Stimulated activated CD8-positive, alpha-beta memory T cell treated with anti-CD3 and anti-CD28 coated beads, Interleukin-12 subunit alpha, Interleukin-12 subunit beta, amount 100 ng/mL, for 24 hours (primary cell): ENCODE results near the gene SLC25A40.
"Not testable (repeated sequence)": the region's sequence is repeated elsewhere in the genome, so short reads cannot be mapped to it uniquely, and the experiment has no call there.

Source experiments
- DNase-seq: peaks from one replicate; pipeline ENCODE4 v3.0.0-alpha.2; 2020; ENCODE audit errors: extremely low read depth

SLC25A40 gene

DNA sequence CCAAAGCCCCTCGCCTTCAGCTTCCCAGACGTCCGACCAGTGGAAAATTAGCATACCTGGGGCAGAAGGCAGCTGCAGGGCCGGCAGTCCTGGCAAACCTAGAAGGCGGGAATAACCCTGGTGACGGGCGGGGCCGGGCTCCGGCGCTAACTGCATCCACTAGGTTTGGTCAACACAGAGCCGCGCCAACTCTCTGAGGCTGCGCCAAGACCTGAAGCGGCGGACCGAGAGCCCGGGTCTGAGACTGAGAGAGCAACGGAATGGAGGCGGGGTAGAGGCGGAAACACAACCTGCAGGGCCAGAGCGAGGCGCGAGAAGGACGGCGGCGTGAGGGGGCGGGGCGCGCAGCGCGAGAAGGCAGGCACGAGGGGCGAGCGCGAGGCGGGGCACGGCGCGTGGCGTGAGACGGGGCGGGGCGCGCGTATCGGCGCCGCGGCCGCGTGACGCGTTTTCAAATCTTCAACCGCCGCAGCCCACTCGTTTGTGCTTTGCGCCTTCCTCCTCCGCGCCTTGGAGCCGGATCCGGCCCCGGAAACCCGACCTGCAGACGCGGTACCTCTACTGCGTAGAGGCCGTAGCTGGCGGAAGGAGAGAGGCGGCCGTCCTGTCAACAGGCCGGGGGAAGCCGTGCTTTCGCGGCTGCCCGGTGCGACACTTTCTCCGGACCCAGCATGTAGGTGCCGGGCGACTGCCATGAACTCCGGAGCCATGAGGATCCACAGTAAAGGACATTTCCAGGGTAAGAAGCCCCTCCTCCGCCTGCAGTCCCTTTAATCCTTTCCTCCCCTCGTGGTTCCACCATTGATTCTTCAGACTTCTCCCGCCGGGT is at the start of gene SLC25A40, which contains the start of gene DBF4:
SLC25A40 (minus strand) TSS at position 321 of the 829 bp plus-strand sequence. CDS start 17,633 bp downstream, outside the sequence.
DBF4 (plus strand) TSS at position 454 of the 829 bp plus-strand sequence; CDS start at position 694, 240 bp downstream.
- DNase-seq = peak; percentile 91

DNA sequence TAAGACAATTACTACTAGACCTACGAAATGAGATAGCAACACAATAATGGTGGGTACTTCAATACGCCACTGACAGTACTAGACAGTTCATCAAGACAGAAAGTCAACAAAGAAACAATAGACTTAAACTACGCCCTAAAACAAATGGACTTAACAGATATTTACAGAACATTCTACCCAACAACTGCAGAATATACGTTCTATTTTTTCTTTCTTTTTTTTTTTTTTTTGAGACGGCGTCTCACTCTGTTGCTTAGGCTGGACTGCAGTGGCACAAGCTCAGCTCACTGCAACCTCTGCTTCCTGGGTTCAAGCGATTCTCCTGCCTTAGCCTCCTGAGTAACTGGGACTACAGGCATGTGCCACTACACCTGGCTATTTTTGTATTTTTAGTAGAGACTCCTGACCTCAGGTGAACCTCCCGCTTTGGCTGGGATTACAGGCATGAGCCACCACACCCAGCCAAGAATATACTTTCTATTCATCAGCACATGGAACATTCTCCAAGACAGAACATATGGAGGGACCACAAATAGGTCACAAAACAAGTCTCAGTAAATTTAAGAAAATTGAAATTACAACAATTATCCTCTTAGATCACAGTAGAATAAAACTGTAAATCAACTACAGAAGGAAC is 46.7 kb upstream of the SLC25A40 start:
- DNase-seq = not testable (repeated sequence)

DNA sequence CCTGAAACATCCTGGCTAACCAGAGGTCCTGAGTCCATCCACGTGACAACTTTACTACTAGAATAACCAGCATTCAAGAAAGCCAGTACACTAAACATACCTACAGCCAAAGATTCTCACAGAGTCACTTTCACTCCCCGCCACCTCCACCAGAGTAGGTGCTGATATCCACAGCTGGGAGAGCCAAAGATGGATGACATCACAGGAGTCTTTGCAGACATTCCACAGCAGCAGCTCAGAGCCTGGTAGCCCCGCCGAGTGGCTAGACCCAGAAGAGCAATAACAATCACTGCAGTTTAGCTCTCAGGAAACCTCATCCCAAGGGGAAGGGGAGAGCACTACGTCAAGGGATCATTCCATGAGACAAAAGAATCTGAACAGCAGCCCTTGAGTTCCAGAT is 44.4 kb upstream of the SLC25A40 start:
- DNase-seq = no peak

- DNase-seq = no peak
Measured at GRCh38 chr7:87919875-87920274, 43.7 kb upstream of the SLC25A40 start.

DNA sequence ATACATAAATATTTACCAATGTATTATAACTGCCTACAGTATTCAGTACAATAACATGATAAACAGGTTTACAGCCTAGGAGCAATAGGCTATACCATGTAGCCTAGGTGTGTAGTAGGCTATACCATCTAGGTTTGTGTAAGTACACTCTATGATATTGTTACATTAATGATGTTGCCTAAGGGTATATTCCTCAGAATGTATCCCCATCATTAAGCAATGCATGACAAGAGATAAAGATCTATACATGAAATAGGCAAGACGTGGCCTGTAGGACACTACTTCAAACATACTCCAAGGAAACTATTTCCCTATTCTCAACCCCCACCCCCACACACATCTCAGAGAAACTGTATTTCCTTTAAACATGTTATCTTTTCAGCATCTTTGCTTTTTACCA is 42.6 kb upstream of the SLC25A40 start:
- no peak for DNase-seq

- DNase-seq = no peak
Measured at GRCh38 chr7:87912121-87912520, 36.0 kb upstream of the SLC25A40 start.

DNA sequence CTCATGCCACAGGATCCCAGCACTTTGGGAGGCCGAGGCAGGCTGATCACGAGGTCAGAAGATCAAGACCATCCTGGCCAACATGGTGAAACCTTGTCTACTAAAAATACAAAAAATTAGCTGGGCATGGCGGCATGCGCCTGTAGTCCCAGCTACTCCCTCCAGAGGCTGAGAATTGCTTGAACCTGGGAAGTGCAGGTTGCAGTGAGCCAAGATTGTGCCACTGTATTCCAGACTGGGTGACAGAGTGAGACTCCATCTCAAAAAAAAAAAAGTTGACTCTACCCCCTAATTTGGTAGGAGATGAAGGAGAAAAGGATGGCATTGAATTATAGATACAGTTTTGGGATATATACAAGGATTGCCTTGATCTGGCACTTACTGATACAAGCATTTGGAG is 32.7 kb upstream of the SLC25A40 start:
- DNase-seq = not testable (repeated sequence)

DNA sequence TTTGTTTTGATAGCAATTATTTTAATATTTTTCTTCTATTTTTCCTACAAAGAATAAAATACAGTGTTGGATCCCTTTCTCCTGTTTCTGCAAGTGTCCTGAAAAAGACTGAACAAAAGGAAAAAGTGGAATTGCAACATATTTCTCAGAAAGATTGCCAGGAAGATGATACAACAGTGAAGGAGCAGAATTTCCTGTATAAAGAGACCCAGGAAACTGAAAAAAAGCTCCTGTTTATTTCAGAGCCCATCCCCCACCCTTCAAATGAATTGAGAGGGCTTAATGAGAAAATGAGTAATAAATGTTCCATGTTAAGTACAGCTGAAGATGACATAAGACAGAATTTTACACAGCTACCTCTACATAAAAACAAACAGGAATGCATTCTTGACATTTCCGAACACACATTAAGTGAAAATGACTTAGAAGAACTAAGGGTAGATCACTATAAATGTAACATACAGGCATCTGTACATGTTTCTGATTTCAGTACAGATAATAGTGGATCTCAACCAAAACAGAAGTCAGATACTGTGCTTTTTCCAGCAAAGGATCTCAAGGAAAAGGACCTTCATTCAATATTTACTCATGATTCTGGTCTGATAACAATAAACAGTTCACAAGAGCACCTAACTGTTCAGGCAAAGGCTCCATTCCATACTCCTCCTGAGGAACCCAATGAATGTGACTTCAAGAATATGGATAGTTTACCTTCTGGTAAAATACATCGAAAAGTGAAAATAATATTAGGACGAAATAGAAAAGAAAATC is 31.2 kb upstream of the SLC25A40 start:
- not testable (repeated sequence) for DNase-seq

DNA sequence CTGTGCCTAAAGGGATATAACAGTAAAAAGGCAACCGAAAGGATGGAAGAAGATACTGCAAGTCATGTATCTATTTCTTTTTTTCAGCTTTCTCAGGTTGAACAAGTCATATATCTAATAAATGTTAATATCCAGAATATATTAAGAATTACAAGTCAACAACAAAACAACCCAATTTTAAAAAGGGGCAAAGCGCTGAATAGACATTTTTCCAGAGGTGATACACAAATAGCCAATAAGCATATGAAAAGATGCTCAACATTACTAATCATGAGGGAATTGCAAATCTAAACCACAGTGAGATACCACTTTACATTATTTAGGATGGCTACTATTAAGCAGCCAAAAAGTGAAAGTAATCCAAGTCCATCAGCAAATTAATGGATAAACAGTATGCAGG is 23.1 kb upstream of the SLC25A40 start:
- DNase-seq = no peak

- DNase-seq = no peak
Measured at GRCh38 chr7:87895363-87895762, 19.2 kb upstream of the SLC25A40 start.

- no peak for DNase-seq
Measured at GRCh38 chr7:87886875-87887274, 10.7 kb upstream of the SLC25A40 start.

DNA sequence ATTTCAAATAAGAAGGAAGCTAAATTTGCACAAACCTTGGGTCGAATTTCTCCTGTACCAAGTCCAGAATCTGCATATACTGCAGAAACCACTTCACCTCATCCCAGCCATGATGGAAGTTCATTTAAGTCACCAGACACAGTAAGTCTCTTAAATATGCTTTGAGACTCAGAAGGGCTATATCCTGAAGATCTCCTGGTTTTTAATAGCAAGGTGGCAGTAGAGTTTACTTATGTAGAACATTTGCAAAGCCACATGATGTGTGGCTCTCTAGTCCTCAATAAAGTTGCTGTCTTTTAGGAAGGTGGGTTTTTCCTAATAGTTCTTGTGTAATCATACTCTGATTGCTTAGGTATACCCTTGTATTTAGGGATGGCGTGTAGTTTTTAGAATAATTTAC is 8.9 kb upstream of the SLC25A40 start:
- DNase-seq = no peak

GRCh38 chr7:87882151-87882937 is 6.2 kb upstream of the SLC25A40 start:
- DNase-seq = no peak

- no peak for DNase-seq
Measured at GRCh38 chr7:87878208-87878735, 2.1 kb upstream of the SLC25A40 start.

GRCh38 chr7:87877366-87878040 is 1.3 kb upstream of the SLC25A40 start:
- DNase-seq = no peak

GRCh38 chr7:87876869-87877234 is 692 bp upstream of the SLC25A40 start:
- DNase-seq = peak; percentile 17

GRCh38 chr7:87875151-87876039 is 765 bp downstream of the SLC25A40 start:
- no peak for DNase-seq

DNA sequence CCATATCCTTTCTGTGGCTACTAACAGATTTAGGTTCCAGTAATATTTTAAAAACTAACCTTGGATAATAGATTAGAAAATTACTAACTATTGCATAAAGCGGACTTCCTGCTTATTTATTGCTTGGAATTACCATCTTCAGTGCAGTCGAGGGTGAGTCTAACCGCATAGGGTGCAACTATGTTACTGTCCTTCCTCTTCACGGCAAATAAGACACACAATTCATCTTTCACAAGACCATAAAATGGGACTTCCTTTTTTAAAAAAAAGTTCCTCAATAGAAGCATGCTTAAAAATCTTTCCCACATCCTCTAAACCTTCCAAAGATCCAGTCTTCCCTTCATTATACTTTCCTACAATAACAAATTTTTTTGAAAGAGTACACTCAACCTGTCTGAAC is 2.1 kb downstream of the SLC25A40 start:
- no peak for DNase-seq

- DNase-seq = not testable (repeated sequence)
Measured at GRCh38 chr7:87873328-87873727, 2.8 kb downstream of the SLC25A40 start.

- no peak for DNase-seq
Measured at GRCh38 chr7:87872346-87872745, 3.8 kb downstream of the SLC25A40 start.
